Measurements from ENCODE around the gene PEX26.

DNA sequence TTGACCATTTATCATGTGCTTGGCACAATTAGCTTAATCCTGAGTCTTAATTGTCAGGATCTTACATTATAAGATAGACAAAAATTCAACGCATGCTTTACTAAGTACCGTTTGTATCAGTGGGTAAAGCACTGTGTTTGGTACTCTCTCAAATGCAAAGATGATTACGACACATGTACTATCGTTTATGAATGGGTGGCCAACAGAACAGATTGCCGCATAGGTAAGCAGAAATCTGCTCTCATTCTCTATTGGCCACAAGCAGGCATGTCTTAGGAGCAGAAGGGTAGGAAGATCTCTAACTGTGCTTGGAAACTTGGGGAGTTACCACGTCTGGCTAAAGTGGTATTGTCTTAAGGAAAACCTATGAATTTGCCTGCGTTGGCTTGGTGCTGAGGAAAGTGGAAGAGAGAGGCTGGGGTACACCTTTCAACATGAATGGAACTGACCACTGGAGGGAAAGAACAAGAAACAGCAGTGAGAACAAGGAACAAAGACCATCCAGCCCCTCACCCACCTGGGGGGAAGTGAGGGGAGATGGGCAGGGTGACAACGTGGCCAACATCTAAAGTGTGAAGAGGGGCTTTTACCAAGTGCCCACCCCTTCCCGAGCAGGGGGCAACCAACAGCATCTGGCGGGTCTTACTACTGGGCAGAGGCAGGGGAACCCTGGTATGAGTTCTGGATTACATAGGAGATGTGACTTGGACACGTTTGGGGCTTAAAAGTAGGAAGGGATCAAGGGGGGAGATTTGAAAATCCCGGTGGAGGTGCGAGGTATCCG is 31.8 kb downstream of the PEX26 start:
- TF ChIP-seq, protein P1, sequence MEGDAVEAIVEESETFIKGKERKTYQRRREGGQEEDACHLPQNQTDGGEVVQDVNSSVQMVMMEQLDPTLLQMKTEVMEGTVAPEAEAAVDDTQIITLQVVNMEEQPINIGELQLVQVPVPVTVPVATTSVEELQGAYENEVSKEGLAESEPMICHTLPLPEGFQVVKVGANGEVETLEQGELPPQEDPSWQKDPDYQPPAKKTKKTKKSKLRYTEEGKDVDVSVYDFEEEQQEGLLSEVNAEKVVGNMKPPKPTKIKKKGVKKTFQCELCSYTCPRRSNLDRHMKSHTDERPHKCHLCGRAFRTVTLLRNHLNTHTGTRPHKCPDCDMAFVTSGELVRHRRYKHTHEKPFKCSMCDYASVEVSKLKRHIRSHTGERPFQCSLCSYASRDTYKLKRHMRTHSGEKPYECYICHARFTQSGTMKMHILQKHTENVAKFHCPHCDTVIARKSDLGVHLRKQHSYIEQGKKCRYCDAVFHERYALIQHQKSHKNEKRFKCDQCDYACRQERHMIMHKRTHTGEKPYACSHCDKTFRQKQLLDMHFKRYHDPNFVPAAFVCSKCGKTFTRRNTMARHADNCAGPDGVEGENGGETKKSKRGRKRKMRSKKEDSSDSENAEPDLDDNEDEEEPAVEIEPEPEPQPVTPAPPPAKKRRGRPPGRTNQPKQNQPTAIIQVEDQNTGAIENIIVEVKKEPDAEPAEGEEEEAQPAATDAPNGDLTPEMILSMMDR (IDR thresholded peaks at IDR 0.05): no peak
- TF ChIP-seq EP300 (IDR thresholded peaks at IDR 0.05; ENCODE audit: low read depth): no peak
- no peak for TF ChIP-seq POLR2A (IDR thresholded peaks at IDR 0.05)

Data from transverse colon (tissue), 3 donors.